GM19240 (cell line): Measurements from ENCODE around the gene LIN28A.

Experiments
- DNase-seq: peaks from one replicate; pipeline ENCODE4 v3.0.0; 2011; ENCODE audit warnings: low spot score; ENCODE audit not compliant: insufficient read length

LIN28A gene

GRCh38 chr1:26432793-26433192 is 22.2 kb downstream of the LIN28A start:
- no peak for DNase-seq

DNA sequence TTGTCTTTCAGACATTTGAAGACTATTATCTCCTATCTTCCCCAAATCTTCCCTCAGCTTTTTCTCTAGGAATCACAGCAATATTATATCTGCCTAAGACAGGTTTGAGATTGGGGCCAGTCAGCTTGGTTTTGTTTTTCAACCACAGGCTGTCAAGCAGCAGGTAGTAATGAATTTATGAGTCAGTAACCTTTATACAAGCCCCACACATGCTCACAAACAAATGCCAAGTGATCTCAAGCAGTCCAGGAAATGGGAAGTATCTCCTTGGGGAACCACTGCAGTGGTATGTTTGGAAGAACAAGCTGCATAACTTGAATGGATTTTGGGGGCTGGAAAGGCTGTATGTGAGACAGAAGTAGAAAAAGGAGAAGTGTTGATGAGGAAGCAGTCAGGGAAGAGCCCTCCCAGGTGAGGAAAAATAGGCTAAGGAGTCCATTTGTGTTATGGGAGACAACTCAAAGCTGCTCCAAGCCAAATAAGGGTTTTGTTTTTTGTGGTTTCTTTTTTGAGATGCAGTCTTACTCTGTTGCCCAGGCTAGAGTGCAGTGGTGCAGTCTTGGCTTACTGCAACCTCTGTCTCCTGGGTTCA is 23.6 kb downstream of the LIN28A start:
- DNase-seq: no peak

- no peak for DNase-seq
Observed at GRCh38 chr1:26438041-26438440, 27.4 kb downstream of the LIN28A start.

GRCh38 chr1:26440259-26440658 is 29.6 kb downstream of the LIN28A start:
- DNase-seq: no peak

- no peak for DNase-seq
Observed at GRCh38 chr1:26449868-26450267, 39.3 kb downstream of the LIN28A start.

DNA sequence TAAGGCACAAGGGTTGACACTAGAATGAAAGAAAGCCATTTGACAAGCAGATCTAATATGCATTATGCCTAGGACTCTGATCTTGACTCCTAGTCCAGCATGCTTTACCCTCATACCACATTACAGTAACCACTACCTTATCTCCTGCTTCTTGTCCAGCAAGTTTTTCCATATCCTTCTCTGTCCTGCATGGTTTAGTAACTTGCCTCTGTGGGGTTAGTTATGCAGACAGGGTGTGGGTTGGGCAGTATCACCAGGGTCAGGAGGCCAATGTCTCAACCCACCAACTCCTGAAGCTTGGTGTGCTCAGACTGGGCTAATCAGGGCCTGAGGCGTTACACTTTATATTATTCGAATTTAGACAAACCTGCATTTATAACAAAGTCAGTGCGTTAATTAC is 40.3 kb downstream of the LIN28A start:
- DNase-seq: no peak

- no peak for DNase-seq
Observed at GRCh38 chr1:26452459-26453183, 42.0 kb downstream of the LIN28A start.

GRCh38 chr1:26459148-26459547 is 48.5 kb downstream of the LIN28A start:
- no peak for DNase-seq

DNA sequence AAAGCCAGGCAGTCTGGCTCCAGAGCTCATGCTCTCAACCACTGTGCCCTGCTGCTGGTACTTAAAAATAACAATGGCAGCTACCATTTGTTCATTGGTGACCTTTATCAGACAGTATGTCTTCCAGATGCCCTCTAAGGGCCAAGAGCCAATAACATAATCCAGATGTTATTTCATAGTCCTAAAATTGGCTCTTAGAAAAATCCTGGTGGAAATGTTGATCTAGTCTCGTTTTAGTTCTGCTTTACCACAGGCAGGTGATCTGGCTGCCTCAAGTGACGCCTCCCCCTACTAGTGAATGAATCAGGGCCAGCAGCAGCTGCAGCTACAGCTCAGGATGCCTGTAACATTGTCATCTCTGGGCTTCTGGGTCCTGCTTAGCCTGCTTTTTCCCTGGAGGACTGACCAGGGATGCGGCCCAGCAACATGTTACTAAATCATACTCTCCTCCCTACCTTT is 49.0 kb downstream of the LIN28A start:
- no peak for DNase-seq

DNA sequence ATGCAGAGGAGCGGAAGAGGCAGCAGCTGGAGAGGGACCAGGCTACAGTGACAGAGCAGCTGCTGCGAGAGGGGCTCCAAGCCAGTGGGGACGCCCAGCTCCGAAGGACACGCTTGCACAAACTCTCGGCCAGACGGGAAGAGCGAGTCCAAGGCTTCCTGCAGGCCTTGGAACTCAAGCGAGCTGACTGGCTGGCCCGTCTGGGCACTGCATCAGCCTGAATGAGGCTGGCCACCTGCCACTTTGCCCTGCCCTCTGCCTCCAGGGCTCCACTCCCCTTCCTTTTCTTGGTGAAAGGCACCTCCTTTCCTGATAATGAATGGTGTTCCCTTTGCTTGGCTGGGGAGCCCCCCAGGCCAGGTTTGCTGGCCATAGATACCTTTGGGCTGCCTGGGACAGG is 58.3 kb downstream of the LIN28A start:
- DNase-seq: no peak

- DNase-seq: no peak
Observed at GRCh38 chr1:26469558-26469957, 58.9 kb downstream of the LIN28A start.

- DNase-seq: no peak
Observed at GRCh38 chr1:26470878-26471497, 60.4 kb downstream of the LIN28A start.

GRCh38 chr1:26471498-26472319 is 61.1 kb downstream of the LIN28A start:
- no peak for DNase-seq

DNA sequence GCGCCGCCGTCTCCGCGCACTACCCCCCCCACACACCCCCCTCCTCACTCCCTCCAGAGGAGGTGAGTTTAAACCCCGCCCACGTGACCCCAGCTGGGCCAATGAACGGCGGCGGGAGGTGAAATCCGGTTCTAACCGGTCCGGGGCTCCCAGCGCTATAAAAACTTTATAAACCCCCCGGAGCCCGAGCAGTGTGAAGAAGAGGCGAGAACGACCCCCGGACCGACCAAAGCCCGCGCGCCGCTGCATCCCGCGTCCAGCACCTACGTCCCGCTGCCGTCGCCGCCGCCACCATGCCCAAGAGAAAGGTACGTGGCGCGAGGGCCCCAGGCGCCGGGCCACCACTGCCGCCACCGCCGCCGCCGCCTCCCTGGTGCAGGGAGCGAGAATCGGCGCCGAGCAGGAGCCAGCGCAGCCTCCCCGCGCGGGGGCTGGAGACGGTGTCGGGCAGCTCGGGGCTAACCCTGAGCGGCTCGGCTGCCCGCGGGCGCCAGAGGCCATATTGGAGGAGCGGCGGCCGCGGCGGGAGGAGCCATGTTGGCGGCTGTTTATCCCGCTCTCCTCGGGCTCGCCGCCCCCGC is 61.8 kb downstream of the LIN28A start, which contains the start of gene HMGN2:
Gene HMGN2, plus strand, starts transcription at position 121 of the 581 bp plus-strand sequence. Its CDS starts 173 bp downstream, at position 294.
- DNase-seq: peak; percentile 66

DNA sequence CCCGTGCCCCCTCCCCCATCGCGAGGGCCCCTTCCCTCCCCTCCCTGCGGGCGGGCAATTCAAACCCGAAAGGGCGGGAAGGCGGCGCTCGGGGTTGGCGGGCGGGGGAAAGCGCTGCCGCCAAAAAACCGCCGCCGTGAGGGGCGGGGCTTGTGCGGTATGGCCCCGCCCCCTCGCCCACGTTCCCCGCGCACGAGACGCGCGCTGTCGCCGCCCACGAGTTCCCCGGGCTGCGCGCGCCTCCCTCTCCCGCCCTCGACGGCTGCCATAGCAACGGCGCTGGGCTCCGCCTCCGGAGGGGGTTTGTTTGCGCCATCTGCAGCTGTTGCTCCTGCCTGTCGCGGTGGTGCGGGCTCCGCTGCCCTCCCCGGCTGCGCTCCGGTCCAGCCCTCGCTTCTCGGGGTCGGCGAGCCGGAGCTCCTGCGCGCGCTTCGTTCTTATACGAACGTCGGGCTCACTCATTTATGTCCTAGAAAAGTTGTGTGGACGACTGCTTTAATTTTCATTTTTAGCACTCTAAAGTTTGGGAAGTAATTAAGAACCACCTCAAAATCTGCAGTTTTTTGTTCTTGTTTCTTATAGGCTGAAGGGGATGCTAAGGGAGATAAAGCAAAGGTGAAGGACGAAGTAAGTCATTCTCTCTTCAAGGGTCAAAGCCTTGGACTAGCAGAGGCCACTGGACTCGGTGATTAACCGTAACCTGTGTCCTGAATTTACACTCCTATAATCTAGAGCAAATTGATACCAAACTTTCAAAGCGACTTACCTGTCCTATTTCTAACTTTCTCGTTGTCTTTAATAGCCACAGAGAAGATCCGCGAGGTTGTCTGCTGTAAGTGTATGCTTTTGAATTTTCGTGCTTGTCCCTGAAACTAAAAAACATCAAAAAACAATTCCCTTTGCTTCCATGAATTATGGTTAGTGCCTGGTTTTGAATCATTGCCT is 62.6 kb downstream of the LIN28A start:
- peak; percentile 83 for DNase-seq

GRCh38 chr1:26474818-26475217 is 64.2 kb downstream of the LIN28A start:
- DNase-seq: no peak

- DNase-seq: no peak
Observed at GRCh38 chr1:26475989-26476388, 65.4 kb downstream of the LIN28A start.

DNA sequence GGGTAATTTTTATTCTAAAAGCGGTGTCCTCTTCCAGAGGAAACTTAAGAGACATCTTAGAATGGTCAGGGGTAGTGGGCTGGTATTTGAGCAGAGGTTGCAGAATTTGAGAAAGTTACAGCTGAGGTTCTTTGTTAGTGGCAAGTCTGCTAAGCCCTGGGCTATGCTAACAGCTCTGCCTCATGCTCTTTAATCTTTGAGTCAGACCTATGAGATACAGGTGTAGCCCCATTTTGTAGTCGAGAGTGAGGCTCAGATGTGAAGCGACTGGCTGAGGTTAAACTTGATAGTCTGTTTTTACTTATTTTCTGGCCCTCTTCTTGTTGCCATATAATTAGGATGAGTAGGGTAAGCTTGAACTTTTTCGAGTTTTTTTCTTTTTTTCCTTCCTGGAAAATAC is 66.3 kb downstream of the LIN28A start:
- DNase-seq: no peak

- DNase-seq: no peak
Observed at GRCh38 chr1:26477446-26478152, 67.0 kb downstream of the LIN28A start.

- DNase-seq: no peak
Observed at GRCh38 chr1:26478159-26478558, 67.5 kb downstream of the LIN28A start.
